GM21786 (cell line): ENCODE measurements around the gene NEGR1.

Experiments
- ATAC-seq: cut with Tn5 transposase; IDR thresholded peaks from one replicate; pipeline ENCODE4 v1.9.1; 2021; ENCODE audit not compliant: unreplicated experiment

The NEGR1 gene

GRCh38 chr1:72122099-72122880 lies 160.0 kb downstream of the NEGR1 start:
- ATAC-seq = no peak

GRCh38 chr1:72119491-72119890 lies 162.8 kb downstream of the NEGR1 start:
- no peak for ATAC-seq

- no peak for ATAC-seq
Measured at GRCh38 chr1:72117621-72118020, 164.7 kb downstream of the NEGR1 start.

DNA sequence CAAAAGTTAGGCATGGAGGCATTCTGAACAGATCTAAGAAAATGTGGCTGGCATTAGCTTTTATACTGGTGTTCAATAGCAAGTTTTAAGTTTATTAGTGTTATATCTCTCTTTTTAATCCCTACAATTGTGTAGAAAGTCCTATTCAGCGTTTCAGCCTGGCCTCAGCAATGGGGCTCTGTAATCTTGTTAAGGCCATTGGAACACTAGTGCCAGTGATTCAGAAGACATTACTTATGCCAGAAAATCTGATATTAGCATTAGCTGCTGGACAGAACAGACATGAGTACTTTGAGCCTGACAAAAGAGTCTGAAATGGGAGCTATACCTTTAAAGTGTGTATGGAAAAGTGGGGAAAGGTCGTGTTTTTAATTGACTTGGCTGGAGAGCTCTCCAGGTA lies 167.0 kb downstream of the NEGR1 start:
- no peak for ATAC-seq

DNA sequence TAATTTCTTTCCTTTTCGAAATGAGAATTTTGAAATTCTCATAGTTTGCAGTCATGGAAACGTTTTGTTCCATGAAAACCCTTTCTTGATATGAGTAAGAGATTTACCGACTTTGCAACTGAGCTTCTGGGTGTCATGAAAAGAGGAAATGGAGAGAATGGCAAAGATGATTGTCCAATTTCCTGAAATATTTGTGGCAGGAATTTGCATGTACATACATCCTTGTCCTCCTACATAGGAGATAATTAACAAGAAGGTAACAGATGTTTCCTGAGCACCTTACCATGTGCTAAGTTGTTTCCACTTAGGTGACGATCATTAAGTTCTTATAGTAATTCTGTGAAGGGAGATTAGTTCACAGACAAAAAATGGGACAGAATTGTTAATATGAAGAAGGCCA lies 170.7 kb downstream of the NEGR1 start:
- ATAC-seq = no peak

GRCh38 chr1:72109916-72110315 lies 172.4 kb downstream of the NEGR1 start:
- ATAC-seq = no peak

DNA sequence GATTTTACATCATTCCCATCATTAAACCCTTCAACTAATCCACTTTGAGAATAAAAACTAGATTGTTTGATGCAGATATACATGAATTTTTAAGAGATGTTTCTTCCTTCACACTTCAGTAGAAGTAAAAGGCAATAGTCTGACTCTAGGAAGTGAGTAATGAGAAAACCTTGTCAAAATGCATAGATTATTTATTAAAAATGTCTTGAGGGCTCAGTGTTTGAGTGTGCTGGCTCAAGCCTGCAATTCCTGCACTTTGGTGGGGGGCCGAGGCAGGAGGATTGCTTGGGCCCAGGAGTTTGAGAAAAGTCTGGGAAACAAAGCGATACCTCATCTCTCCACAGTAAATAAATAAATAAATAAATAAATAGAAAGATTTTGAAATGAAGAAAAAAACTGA lies 177.1 kb downstream of the NEGR1 start:
- ATAC-seq = no peak

DNA sequence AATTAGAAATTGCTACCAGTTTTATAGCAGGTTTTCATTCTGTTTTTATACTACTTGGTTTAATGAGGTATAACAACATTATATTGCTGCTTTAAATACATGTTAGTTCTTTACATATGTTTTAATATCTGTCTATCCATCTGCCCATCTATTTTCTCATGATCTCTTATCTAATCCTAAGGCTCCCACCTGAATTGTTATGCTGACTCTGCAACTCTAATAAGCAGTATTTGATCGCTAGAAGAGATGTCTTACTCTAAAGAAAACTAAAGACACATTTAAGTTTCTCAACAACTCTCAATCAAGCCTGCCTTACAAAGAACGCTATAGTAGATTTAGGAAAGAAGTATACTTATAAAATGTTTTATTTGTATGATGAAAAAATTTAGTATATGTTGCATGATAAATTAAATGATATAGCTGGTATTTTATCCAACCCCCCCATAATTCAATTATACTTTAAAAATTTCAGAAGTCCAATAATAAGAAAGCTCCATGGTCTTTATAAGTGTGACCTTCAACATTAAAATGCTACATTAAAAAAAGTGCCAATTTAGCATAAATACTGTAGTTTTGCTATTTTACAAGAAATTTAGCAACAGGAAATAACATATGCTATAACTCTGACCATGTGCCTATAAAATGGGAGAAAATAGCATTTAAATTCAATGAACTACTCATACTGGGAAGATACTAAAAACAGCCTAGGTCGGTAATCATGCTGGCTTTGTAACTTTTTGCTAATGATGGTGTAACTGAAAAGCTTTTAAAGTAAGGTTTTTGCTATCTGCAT lies 180.3 kb downstream of the NEGR1 start:
- ATAC-seq = no peak

DNA sequence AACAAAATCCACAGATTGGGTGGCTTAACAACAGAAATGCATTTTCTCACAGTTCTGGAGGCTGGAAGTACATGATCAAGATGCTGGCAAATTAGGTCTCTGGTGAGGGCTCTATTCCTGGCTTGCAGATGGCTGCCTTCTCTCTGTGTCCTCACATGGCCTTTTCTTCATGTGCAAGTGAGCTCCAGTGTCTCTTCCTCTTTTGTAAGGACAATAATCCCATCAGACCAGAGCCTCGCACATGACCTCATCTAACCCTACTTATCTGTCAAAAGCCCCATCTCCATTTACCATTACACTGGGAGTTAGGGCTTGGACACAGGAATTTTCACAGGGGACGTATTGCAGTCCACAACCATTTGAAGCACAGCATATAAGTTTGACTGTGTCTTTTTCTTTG lies 181.6 kb downstream of the NEGR1 start:
- no peak for ATAC-seq

DNA sequence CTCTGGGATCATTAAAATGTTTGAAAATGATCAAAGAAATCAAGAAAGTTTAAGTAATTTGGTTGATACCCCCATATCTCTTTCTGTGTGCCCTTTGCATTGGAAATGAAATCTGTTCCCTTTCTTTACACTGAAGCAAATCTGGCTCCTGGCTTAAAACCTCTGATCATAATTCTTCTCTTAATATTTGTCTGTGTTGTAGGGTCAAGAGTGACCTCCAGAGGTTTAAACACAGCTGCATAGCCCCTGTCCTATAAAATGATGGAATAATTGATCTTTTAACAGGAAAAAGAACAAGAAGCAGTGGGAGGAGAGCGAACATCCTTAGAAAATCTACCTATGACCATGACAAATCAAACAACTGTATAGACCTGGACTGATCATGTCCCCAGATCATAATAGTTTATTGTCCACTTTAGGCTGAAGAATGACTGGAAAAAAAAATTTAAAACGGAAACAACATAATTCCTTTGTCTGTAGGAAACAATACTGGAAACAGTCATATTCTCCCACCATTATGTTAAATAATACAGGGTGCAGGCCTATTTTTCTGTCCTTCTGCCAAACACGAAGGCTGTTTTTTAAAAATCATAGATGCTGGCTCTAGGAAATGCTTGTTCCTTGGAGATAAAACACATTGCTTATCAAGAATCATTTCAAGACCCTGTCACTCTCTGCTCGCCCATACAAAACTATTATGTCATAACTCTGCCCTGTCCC lies 184.3 kb downstream of the NEGR1 start:
- no peak for ATAC-seq

DNA sequence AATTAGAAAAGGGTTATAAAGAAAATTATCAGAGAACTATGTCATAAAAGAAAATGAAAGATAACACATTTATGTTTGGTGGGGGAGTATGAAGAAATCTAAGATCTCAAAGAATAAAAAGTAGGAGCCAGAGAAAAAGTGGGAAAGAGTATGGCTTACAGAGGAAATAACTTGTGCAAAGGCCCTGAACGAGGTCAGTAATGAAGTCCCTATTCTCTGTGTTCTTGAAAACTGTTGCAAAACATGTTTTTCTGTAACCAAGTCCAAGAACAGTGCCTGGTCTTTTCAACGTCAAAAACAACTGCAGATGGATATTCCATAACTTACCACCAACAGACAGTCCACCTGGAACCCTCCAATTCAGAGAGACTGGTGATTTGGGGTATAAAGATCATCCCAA lies 188.1 kb downstream of the NEGR1 start:
- no peak for ATAC-seq

DNA sequence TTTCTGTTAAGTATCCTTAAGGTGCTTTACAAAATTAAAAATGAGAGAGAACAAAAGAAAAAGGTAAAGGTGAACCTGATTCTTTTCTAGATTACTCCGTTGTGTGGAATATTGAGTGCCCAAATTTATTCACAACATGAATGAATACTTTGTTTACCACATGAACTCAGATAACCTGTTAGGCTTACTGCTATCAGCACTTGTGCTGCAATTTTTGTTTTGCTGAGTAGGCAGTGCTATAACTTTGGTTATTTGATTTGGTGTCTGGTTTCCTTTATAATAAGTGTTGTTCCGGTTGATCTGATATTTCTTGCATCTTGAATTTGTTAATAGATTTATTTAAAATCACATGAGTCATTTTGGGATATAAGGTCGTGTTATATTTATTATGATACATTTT lies 195.9 kb downstream of the NEGR1 start:
- no peak for ATAC-seq

- ATAC-seq = no peak
Measured at GRCh38 chr1:72075425-72075824, 206.9 kb downstream of the NEGR1 start.

- no peak for ATAC-seq
Measured at GRCh38 chr1:72066431-72066830, 215.9 kb downstream of the NEGR1 start.

DNA sequence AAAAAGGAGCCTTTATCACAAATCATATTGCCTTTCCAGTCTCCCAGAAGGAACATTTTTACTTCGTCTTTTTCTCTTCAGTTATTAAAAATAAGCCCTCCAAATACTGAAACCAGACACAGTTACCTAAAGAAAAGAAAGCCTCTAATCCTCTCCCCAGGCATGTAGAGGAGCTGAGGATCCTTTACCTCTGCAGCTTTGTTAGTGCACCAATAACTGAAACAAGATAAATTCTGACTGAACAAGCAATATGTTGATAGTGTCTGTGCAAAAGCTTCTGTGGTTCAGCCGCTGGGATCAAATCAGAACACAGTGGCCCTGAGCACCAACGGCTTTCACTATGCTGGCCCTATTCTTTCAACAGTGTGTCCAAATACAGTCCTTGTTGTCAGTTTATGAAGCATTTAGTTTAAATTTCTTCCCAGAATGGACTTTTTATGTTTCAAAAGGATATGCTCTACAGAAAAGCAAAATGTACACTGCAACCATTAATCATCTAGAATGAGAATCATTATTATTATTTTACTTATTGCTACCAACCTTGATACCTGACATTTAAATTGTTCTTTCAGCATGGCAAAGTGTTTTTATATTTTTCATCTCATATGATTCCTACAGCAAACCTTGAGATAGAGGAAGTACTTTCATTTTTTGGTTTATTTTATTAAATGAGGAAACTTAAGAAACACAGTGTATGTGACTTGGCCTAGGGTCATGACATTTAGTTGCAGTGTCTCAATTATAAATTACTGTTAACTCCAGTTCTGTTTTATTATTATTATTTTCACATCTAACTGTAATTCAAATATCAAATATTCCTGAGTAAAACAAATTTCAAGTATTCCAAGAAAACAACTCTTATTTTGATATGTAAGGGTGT lies 217.9 kb downstream of the NEGR1 start:
- ATAC-seq = no peak

DNA sequence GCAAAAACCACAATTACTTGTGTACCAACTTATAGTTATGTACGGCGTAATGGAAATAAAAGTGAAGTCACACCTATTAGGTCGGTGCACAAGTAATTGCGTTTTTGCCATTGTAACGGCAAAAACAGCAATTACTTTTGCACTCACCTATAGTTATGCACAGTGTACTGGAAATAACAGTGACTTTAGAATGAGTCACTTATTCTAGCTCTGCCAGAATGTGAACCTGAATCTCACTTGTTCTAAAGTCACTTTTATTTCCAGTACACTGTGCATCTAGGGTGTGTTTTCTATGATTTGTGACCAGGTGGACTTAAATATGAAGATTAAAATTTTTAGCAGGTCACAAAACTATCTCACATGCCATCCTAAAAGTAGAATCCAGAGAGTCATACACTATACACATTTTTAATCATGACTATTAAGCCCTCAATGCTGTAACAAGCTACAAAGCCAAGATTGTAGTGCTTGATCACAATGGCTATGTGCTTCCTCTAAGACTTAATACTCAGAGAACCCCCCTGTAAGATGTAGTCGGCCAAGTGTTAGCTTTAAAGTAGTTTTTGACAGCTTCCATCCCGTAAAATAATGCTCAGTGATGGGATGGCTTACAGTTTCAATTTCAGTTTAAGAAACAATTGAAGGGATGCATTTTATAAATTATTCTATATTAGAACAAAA lies 218.8 kb downstream of the NEGR1 start:
- no peak for ATAC-seq

- ATAC-seq = no peak
Measured at GRCh38 chr1:72062584-72062983, 219.8 kb downstream of the NEGR1 start.

DNA sequence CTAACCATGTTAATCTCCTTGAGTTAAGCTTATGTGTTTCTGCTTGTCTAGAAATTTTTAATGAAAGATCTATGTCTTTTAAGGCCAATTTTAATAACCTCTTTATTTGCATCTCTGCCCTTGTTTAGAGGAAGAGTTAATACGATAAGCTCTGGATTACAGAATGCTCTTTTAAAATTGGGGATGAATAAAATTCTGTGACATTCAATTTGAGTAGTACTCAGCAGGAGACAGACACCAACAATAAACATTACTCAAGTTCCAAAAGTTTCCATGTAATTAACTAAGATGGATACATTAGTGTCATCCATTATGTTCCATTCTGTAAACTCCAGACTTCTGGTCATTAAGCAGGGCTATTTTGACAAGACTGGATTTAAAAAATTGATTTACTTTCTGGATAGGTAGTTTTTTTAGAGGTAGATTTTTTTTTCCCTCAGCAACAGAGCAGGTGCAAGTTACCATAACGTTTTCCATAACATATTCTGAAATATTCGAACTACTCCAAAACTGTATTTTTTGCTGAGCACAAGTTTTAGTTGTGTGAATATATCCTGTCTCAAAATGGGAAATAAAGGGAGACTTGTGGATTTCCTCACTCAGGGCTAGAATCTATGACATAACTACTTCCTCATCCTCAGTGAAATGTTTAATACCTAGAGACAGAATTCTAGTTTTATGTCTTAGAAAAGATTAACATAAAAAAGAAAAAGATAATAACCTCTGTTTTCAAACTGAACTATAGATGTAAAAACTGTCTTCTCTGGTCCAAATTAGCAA lies 221.7 kb downstream of the NEGR1 start:
- no peak for ATAC-seq

DNA sequence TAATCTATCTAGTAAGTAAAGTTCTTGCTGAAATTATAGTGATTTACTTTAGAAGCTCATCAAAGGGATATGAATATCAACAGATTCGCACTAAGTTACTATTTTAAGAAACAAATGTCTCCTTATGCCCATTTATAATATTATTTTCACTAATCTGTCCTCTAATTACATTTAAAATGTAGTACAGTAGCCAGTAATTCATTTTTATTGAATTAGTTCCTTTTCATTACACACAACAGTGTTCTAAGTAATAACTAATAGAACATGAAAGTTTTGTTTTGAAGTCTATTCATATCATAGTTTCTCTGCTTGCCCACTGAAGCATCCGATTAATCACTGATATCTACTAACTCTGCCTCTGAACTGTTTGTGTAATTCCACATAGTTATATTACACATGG lies 225.8 kb downstream of the NEGR1 start:
- ATAC-seq = no peak

GRCh38 chr1:72051538-72051937 lies 230.8 kb downstream of the NEGR1 start:
- no peak for ATAC-seq
